ENCODE measurements around the gene ATP1B2.
"Not testable (repeated sequence)": the region's sequence is repeated elsewhere in the genome, so short reads cannot be mapped to it uniquely, and the experiment has no call there.

Gene ATP1B2, protein sequence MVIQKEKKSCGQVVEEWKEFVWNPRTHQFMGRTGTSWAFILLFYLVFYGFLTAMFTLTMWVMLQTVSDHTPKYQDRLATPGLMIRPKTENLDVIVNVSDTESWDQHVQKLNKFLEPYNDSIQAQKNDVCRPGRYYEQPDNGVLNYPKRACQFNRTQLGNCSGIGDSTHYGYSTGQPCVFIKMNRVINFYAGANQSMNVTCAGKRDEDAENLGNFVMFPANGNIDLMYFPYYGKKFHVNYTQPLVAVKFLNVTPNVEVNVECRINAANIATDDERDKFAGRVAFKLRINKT

DNA sequence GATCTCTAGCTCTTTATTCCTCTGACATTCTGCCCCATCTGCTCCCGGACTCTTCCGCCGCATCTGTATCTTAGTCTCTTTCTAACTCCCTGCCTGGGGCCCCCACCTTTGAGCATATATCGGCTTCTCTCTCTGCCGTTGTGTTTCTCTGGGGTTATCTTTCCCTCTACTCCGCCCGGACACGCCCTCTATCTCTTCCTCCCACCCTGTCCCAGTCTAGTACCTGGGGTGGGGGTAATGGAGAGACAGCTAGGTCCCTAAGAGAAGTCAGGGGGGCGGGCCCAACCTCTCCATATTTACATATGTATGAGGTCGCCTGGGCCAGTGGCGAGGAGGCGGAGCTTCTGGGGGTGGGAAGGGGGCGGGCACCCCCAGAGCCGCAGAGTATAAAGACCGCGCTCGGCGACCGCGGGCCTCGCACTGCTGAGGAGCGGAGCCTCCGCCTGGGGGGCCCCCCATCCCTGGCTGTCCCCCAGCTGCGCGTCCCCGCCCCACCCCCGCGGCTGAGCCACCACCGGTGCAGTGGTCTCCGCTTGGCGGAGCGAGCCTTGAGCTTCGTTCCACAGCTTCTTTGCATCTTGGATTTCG, at the start of gene ATP1B2:
TSS of gene ATP1B2 (plus strand) at position 418 of the 588 bp plus-strand sequence. CDS start 593 bp downstream, outside the sequence.
- DNase-seq (ENCODE audit: low read depth in 2 of 2) = peak; percentile 29 to 47

DNA sequence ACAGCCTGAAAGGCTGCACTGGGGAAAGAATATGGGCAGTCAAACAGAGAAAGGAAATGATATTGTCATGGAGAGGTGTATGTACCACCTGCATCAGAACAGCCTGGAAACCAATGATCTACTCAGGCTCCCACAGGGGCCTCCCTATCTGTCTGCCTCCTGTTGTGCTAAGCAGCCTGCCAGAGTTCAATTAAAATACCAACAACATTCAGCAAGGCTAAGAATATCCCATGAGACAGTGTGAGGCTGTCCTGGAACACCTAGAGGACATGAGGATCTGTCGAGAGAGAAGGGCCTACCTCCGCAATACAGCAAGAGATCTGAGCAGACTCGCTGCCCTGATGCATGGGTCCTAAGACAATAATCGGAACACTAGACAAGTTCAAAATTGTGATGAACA, 44.4 kb upstream of the ATP1B2 start:
- no peak for DNase-seq (ENCODE audit: low read depth in 2 of 2)

DNA sequence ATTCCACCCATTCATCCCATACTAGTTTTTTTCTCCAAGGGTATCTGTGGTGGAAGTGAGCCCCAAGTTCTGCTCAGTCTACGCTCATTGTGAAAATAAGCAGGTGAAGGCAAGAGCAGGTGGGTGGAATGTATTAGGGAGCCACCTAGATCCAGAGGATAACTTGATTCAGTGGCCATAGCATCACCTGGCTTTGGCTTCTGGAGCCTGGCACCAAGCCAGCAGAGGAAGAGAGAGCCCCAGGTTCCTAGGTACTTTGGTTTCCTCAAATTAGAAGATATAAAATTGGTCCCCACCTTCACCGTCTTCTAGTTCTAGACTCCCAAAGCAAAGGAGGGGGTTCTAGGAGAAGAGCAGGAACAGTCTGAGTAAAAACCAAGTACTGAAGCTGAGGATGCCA, 40.1 kb upstream of the ATP1B2 start:
- no peak for DNase-seq (ENCODE audit: low read depth in 2 of 2)

DNA sequence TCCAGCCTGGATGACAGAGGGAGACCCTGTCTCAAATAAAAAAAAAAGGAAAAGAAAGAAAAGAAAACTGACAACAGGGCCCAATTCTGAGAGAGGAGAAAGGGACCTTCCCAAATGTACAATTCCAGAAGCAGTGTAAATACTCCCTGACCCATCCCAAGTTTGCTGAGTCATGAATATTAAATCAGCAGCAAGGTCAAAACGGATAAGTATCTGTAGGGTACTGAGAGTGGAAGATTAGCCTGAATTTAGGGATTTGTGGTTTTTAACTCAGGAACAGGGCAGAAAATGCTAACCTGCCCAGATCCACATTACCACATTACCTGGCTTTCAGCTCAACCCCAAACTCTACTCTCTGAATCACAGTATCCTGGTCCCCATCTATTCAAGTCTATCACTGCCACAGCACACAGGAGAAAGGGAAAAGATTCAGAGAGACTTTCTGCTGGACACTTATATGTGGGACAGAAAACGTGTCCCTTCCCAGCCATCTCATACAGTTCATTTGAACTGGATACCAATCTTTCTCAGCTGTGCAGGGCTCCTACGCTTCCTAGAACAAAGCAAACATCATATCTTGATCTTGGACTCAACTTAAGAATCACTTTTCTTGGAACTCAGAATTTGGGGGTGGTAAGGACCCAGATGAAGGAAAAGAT, 39.0 kb upstream of the ATP1B2 start:
- DNase-seq (ENCODE audit: low read depth in 2 of 2) = no peak

DNA sequence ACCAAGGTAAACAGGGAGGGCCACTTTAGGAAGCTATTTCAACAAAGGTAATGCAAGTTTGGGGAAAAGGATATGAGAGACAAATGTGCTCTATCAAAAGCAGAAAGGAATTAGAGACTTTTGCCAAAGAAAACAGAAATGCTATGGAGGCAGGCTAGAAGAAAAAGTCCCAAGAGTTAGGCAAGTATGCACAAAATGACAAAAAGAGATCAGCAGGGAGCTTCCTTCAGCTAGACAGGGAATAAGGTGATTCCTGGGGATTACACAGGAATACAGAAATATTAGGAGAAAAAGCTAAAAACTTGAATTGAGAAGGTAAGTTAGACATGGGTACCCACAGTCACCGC, 38.5 kb upstream of the ATP1B2 start:
- DNase-seq (ENCODE audit: low read depth in 2 of 2) = no peak

DNA sequence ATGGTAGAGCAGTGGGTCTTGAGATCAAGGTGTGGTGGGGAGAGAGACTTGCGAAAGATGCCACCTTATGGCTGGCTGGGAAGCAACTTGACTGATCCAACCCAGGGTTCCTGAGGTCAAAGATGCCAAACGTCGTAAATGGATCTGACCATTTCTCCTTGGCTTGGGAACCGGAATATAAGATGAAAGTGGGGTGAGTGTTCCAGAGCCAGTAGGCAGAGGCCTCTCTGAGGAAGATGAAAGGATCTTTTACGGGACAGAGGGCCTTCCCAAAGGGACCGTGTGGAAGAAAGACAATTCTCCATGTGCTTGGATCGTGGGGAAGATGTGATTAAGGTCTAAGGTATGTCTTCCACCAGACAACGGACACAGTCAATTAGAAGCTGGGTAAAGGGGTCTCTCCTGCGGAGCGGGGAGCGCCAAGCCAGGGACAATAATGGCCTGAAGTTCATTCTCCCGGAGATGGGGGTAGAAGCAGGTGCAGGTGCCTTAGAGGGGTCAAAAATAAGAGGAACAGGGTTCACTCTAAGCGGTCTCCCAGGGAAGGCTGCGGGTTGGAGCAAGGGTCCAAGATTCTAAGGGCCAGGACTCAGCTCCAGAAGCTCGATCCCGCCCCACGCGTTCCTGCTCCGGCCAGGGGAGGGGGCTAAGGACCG, 36.8 kb upstream of the ATP1B2 start:
- DNase-seq (ENCODE audit: low read depth in 2 of 2) = no peak

DNA sequence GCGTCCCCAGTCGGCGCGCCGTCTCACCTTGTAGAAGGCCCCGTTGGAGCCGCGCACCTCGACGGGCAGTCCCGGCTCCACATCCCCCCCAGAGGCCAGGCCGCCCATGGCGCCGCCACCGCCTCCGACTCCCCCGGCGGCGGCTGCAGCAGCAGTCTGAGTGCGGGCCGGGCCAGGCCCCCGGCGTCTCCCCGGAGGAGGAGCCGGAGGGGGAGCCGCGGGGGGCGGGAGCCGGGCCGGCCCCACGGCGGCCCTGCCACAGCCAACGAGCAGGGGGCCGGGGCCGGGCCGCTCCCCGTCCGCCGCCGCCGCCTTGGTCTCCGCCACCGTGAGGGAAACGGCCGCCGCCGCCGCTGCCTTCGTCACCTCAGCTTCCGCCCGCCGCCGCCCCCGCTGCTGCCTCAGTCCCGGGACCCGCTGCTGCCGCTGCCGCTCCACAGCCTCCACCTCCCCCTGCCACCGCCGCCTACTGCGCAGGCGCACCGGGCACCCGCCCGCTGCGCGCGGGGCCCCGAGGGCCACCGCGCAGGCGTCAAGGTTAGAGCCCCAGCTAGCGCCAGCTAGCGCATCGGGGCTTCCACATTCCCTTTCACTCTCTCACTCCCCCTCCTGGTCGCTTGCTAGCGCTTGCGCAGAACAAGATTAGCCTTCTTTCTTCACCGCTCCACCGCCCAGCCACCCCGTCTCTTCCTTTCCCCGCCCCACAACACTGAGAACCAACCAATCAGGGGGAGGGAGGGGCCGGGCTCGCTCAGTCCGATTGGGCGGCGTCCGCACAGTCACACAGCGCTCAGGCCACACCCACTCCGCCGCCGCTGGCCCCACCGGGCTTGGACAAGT, 36.1 kb upstream of the ATP1B2 start, which contains the start of gene FXR2:
TSS of gene FXR2 (minus strand) at position 473 of the 840 bp plus-strand sequence. CDS start at position 108, 365 bp downstream.
- peak; percentile 95 to 99 for DNase-seq (ENCODE audit: low read depth in 2 of 2)

DNA sequence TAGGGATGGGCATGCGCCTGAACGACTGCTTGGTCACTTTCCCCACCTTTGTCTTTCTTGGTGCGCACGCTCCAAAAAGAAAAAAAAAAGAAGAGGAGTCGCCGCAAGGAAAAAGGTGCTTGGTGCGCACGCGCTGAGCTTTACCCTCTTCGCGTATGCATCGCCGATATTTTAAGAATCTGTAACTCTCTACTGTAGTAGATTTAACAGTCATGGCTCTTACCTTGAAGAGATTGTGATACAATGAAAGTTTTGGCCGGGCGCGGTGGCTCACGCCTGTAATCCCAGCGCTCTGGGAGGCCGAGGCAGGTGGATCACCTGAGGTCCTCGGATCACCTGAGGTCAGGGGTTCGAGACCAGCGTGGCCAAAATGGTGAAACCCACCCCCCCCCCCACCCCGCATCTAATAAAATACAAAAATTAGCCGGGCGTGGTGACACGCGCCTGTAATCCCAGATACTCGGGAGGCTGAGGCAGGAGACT, 35.4 kb upstream of the ATP1B2 start:
- DNase-seq (ENCODE audit: low read depth in 2 of 2) = no peak

DNA sequence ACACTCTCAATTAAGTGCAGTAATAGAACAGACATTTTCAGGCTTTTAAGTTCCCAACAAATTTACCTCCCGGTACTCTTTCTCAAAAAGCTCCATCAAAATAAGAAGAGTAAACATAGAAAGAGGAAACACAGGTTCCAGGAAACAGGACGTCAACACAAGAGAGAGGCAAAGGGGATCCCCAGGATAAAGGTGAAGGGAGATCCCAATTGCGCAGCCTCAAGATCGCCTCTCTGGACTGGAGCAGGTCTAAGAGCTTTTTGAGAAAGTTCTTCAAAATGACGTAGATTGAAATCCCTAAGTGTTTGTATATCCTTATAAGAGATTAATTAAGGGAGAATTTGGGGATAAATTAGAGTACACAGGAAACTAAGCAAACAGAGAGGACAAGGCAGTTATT, 32.1 kb upstream of the ATP1B2 start:
- no peak for DNase-seq (ENCODE audit: low read depth in 2 of 2)

DNA sequence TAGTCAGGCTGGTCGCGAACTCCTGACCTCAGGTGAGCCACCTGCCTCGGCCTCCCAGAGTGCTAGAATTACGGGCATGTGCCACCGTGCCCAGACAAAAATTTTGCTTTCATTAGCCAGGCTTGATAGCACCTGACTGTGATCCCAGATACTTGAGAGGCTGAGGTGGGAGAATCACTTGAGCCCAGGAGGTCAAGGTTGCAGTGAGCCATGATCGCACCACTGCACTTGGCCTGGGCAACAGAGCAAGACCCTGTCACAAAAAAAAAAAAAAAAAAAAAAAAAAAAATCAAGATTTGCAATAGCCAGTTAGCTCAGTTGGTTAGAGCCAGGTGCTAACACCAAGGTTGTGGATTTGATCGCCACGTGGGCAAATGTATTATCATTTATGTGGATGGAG, 29.9 kb upstream of the ATP1B2 start:
- no peak for DNase-seq (ENCODE audit: low read depth in 2 of 2)

DNA sequence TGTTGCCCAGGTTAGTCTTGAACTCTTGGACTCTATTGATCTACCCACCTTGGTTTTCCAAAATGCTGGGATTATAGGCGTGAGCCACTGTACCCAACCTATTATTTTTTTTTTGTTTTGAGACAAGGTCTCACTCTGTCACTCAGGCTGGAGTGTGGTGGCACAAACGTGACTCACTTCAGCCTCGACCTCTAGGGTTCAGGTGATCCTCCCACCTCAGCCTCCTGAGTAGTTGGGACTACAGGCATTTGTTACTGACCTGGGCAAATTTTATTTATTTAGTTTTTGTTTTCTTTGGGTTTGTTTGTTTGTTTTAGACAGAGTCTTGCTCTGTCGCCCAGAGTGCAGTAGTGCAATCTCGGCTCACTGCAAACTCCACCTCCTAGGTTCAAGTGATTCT, 27.1 kb upstream of the ATP1B2 start:
- DNase-seq (ENCODE audit: low read depth in 2 of 2) = no peak

DNA sequence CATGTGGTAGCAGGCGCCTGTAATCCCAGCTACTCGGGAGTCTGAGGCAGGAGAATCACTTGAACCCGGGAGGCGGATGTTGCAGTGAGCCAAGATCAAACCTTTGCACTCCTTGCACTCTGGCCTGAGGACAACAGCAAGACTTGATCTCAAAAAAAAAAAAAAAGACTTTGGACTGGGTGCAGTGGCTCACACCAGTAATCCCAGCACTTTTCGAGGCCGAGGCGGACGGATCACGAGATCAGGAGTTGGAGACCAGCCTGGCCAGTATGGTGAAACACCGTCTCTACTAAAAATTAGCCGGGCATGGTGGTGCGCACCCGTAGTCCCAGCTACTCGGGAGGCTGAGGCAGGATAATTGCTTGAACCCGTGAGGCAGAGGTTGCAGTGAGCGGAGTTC, 25.0 kb upstream of the ATP1B2 start:
- not testable (repeated sequence) for DNase-seq (ENCODE audit: low read depth in 2 of 2)

DNA sequence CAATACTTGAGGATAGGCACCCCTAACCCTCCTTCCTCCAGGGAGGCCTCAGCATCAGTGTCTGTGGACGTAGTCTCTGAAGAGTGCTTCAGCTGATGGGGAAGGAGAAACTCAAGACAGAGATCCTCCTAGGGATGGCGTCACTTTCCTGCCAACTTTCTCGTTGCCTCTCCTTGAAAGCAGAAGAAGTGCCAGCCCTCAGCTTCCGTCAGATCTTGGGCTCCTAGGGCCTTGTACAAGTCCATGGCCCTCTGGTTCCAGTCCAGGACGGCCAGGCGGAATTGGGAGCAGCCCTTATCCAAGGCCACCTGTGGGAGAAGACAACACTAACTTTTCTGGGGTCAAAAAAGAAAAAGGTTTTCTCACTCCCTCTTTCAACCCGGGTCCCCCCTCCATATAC, 24.4 kb upstream of the ATP1B2 start:
- no peak for DNase-seq (ENCODE audit: low read depth in 2 of 2)

DNA sequence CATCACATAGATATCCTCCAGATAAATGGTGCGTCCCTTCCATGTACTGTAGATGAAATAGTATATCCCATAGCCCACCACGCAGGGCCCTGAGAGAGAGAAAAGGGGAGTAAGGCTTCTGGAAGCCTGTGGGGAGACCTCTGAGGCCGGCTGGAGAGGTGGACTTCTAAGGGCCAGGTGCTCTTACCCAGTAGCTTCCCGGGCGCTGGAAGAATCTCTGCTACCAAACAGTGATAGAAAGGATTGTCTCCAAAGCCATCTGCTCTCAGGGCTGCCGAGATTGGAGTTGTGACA, 23.8 kb upstream of the ATP1B2 start:
- no peak for DNase-seq (ENCODE audit: low read depth in 2 of 2)

DNA sequence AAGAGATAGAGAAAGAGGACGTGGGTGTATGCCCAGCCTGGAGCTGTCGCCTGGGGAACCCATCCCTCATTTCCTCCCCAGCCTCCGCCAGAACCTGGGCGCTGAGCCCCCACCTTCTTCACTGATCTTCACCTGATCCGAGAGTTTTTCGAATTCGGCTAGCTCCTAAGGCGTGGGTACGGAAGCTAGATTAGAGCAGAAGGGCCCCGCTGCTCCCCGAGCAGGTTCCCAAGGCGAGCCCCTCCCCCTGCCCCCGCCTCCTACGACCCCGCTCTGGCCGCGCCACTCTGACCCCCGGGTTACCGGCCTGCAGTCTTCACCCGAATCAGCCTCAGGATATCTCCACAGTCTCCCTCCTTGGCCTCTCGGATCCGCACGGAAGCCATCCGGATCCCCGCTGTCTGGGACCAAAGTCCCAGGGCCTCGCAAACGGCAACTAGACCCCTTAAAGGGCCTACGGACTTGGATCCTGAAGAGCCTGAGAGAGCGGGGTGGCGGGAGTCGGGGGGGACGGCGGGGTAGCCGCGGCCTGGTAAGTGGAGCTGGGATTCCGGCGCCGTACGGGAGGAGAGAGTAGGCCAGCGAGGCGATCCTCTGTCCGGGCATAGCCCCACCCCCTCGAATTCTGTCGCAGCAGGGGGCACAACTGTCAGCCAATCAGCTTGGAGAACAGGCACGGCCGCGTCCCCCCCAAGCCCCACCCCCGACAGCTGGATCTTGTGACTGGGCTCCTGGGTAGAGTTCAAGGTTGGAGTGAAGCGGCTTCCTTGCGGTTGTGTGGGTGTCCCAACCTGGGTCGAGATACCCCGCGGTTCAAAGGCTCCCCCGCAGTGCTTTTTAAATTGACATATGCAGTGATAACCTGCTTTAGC, 23.2 kb upstream of the ATP1B2 start, which contains the start of gene SAT2:
TSS of gene SAT2 (minus strand) at position 572 of the 872 bp plus-strand sequence. CDS start at position 386, 186 bp downstream.
- DNase-seq (ENCODE audit: low read depth in 2 of 2) = peak; percentile 55 to 69

DNA sequence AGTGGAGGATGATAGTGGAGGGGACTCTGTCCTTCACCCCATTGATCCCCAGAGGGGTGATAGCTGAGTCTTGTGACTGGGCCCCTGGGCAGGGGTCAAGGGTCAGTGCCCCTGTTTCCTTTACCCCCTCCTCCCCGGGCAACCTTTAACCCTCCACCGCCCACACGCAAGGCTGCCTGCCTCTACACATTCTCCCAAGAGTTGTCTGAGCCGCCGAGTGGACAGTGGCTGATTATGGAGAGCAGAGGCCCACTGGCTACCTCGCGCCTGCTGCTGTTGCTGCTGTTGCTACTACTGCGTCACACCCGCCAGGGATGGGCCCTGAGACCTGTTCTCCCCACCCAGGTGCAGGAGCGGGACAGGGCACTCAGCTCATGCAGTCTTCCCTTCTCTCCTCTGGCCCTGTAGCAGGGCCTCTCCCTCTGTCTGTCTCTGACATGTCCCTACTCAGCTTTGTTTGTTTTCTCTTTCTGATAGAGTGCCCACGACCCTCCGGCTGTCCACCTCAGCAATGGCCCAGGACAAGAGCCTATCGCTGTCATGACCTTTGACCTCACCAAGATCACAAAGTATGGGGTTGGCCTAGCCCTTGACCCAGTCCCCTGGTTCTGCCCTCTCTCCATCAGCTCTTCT, 20.7 kb upstream of the ATP1B2 start, which contains the start of gene SHBG:
TSS of gene SHBG (plus strand) at position 197 of the 633 bp plus-strand sequence. CDS start at position 235, 38 bp downstream.
- DNase-seq (ENCODE audit: low read depth in 2 of 2) = no peak

DNA sequence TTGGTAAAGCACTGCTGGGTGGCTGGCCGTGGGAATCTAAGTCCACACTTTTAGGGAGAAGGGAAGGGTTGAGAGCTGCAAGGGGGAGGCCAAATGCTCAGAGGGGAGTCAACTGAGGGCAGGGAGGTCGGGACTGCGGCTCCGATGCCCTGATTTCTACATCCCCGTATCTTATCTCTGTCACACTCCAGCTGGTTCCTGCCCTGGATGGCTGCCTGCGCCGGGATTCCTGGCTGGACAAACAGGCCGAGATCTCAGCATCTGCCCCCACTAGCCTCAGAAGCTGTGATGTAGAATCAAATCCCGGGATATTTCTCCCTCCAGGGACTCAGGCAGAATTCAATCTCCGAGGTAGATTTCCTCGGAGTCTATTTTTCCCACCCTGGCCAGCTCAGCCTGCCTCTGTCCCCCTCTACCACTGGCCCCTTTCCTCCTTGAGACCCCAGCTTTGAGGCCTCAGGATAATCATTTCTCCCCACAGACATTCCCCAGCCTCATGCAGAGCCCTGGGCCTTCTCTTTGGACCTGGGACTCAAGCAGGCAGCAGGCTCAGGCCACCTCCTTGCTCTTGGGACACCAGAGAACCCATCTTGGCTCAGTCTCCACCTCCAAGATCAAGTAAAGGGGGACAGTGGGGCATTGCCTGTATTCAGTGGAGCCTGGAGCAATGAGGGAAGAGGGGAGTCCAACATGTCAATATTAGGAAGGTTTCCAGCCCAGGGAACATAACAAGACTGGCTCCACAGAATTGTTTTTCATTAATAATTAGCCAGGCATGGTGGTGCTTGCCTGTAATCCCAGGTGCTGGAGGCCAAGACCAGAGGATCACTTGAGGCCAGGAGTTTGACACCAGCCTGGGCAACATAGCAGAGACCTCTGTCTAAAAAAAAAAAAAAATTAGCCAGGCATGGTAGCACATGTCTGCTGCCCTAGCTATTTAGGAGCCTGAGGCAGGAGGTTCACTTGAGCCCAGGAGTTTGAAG, 19.0 kb upstream of the ATP1B2 start:
- no peak for DNase-seq (ENCODE audit: low read depth in 2 of 2)

DNA sequence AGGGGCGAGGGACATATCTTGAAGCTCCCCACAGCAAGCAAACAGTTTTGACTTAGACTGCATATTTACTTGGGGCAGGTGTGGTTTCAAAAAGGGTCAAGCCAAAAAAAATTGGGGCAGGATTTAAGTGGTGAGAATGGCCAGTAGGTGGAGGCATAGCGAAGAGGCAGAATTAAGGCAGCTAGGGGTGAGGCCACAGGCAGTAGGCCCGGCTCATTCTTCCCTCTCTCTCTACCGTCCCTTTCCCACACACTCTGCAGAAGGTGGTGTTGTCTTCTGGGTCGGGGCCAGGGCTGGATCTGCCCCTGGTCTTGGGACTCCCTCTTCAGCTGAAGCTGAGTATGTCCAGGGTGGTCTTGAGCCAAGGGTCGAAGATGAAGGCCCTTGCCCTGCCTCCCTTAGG, 18.2 kb upstream of the ATP1B2 start:
- no peak for DNase-seq (ENCODE audit: low read depth in 2 of 2)

DNA sequence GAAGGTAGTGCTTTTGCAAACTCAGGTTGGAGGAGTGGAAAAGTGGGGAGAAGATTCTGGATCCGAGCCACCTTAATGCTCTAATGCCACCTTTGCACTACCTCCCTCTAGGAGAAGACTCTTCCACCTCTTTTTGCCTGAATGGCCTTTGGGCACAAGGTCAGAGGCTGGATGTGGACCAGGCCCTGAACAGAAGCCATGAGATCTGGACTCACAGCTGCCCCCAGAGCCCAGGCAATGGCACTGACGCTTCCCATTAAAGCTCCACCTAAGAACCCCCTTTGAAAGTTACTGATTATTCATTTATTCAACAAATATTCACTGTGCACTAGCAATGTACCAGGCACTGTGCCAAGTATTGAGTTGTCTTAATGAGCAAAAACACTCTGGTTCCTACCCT, 17.6 kb upstream of the ATP1B2 start:
- no peak for DNase-seq (ENCODE audit: low read depth in 2 of 2)

All from stimulated activated CD4-positive, alpha-beta T cell treated with anti-CD3 and anti-CD28 coated beads, Interleukin-1b, Interleukin-23, amount 100 ng/mL, for 1 hour (primary cell).